H1 (cell line): Measurements from ENCODE around the gene SEZ6. TPM values are rescaled to one million over a fixed set of nuclear protein-coding genes. Genes with fewer than 3 reads are reported as not detected.
A peak's percentile ranks its signal among the peaks of the same experiment; 100 is the strongest.

Experiments used
- CTCF ChIA-PET: fragments of 300-600 bp; sonication (Branson Sonifier 250); formaldehyde crosslinking; loops from one replicate; lab custom pipeline; 2021; ENCODE audit not compliant: partially characterized antibody; lab: Charles Lee
- POLR2A ChIA-PET: fragments of 300-600 bp; sonication (Branson Sonifier 250); formaldehyde crosslinking; loops from one replicate; lab custom pipeline; 2021; ENCODE audit warnings: inconsistent platforms; ENCODE audit not compliant: partially characterized antibody; lab: Charles Lee
- DNase-seq, 2 experiments: peaks; one replicate each; pipeline versions ENCODE4 v3.0.0 to v3.0.0-alpha.2; 2010 to 2022; ENCODE audit warnings: low spot score in 2 of 2, low read depth in 1 of 2, mixed read lengths in 1 of 2
- FAIRE-seq: peaks from 2 replicates; lab custom pipeline; 2011; peaks lifted over from hg19 to GRCh38; lab: Jason Lieb, UNC
- H2AFZ ChIP-seq: 2 replicates; pipeline ENCODE4 v1.8.1; 2012; ENCODE audit warnings: low read length, inconsistent platforms
- H2AK5ac ChIP-seq: 2 replicates; pipeline ENCODE4 v1.6.1; 2013; ENCODE audit warnings: low read depth, low read length
- H2BK120ac ChIP-seq: replicated peaks from 2 replicates; pipeline ENCODE3; 2013; ENCODE audit warnings: low read depth, low read length, inconsistent platforms
- H2BK12ac ChIP-seq: 2 replicates; pipeline ENCODE4 v1.6.1; 2013; ENCODE audit warnings: low read depth, low read length
- H2BK15ac ChIP-seq: 2 replicates; pipeline ENCODE4 v1.6.1; 2013; ENCODE audit warnings: low read length
- H2BK20ac ChIP-seq: 2 replicates; pipeline ENCODE4 v1.6.1; 2013; ENCODE audit warnings: low read length
- H2BK5ac ChIP-seq: 2 replicates; pipeline ENCODE4 v1.6.1; 2013; ENCODE audit warnings: low read depth, low read length
- H3K14ac ChIP-seq: 2 replicates; pipeline ENCODE4 v1.6.1; 2013; ENCODE audit warnings: inconsistent platforms; ENCODE audit not compliant: insufficient read length
- H3K18ac ChIP-seq: 2 replicates; pipeline ENCODE4 v1.6.1; 2013; ENCODE audit warnings: low read length; ENCODE audit errors: extremely low read depth
- H3K23ac ChIP-seq: 2 replicates; pipeline ENCODE4 v1.6.1; 2013; ENCODE audit warnings: inconsistent platforms; ENCODE audit not compliant: insufficient read length
- H3K23me2 ChIP-seq: 2 replicates; pipeline ENCODE4 v1.6.1; 2013; ENCODE audit warnings: low read depth, low read length
- H3K27ac ChIP-seq: 2 replicates; pipeline ENCODE4 v1.6.1; 2011; ENCODE audit warnings: low read depth, low read length, inconsistent platforms
- H3K27me3 ChIP-seq, 4 experiments: replicated peaks in 1 of 4; 1 replicate in 1 of 4; 2 replicates in 3 of 4; pipeline versions ENCODE4 v1.6.1 to v1.8.1; 2011 to 2013; ENCODE audit warnings: low read length in 3 of 4, mild to moderate bottlenecking in 3 of 4, inconsistent platforms in 2 of 4, mixed read lengths in 2 of 4, moderate library complexity in 1 of 4; ENCODE audit not compliant: control insufficient read depth in 3 of 4, insufficient read depth in 3 of 4; ENCODE audit errors: extremely low read depth in 1 of 4
- H3K36me3 ChIP-seq, 4 experiments: 2 replicates each; pipeline versions ENCODE4 v1.6.1 to v1.8.1; 2011 to 2013; ENCODE audit warnings: mild to moderate bottlenecking in 4 of 4, low read length in 3 of 4, moderate library complexity in 2 of 4, control low read depth in 1 of 4, inconsistent platforms in 1 of 4; ENCODE audit not compliant: insufficient read depth in 4 of 4, control insufficient read depth in 2 of 4
- H3K4ac ChIP-seq: replicated peaks from 2 replicates; pipeline ENCODE3; 2013; ENCODE audit warnings: low read length, low read depth, mixed read lengths, inconsistent platforms; ENCODE audit not compliant: insufficient read length
- H3K4me1 ChIP-seq, 4 experiments: replicated peaks in 1 of 4; 1 replicate in 1 of 4; 2 replicates in 3 of 4; pipeline versions ENCODE4 v1.6.1 to v1.8.1; 2011 to 2013; ENCODE audit warnings: low read length in 3 of 4, inconsistent platforms in 2 of 4, mixed read lengths in 1 of 4; ENCODE audit not compliant: insufficient read depth in 4 of 4, control insufficient read depth in 3 of 4
- H3K4me2 ChIP-seq, 2 experiments: 2 replicates each; pipeline versions ENCODE4 v1.6.1 to v1.8.1; 2011 to 2013; ENCODE audit warnings: low read depth in 2 of 2, low read length in 2 of 2, control low read depth in 1 of 2, inconsistent platforms in 1 of 2, mild to moderate bottlenecking in 1 of 2; ENCODE audit not compliant: insufficient read depth in 1 of 2
- H3K4me3 ChIP-seq, 4 experiments: fragments of 200-600, 300-600 bp in 1 of 4; sonication (generic), shearing (Covaris generic), sonication (Bioruptor Twin) in 1 of 4; 2 replicates each; pipeline versions ENCODE4 v1.5.1 to v1.8.1; 2011 to 2016; ENCODE audit warnings: low read length in 4 of 4, low read depth in 3 of 4, control low read depth in 2 of 4, inconsistent platforms in 2 of 4, mild to moderate bottlenecking in 2 of 4, mixed read lengths in 1 of 4, moderate library complexity in 1 of 4; ENCODE audit not compliant: insufficient read depth in 2 of 4; ENCODE audit errors: extremely low read depth in 1 of 4
- H3K56ac ChIP-seq: replicated peaks from 2 replicates; pipeline ENCODE3; 2013; ENCODE audit warnings: low read depth, mild to moderate bottlenecking, mixed read lengths, low read length, inconsistent platforms; ENCODE audit not compliant: insufficient read length
- H3K79me1 ChIP-seq: 2 replicates; pipeline ENCODE4 v1.6.1; 2013; ENCODE audit warnings: low read depth, low read length, control low read depth
- H3K79me2 ChIP-seq, 2 experiments: 2 replicates each; pipeline versions ENCODE4 v1.6.1 to v1.8.1; 2012 to 2013; ENCODE audit warnings: low read length in 2 of 2, mild to moderate bottlenecking in 2 of 2, inconsistent platforms in 1 of 2; ENCODE audit not compliant: insufficient read depth in 2 of 2, control insufficient read depth in 1 of 2
- H3K9ac ChIP-seq, 4 experiments: replicated peaks in 1 of 4; 1 replicate in 1 of 4; 2 replicates in 3 of 4; pipeline versions ENCODE4 v1.6.1 to v1.8.1; 2011 to 2013; ENCODE audit warnings: low read depth in 3 of 4, low read length in 3 of 4, control low read depth in 2 of 4, mild to moderate bottlenecking in 2 of 4, moderate library complexity in 2 of 4, inconsistent platforms in 1 of 4; ENCODE audit errors: extremely low read depth in 1 of 4
- H3K9me3 ChIP-seq, 2 experiments: 2 replicates each; pipeline versions ENCODE4 v1.6.1 to v1.8.1; 2012 to 2013; ENCODE audit warnings: mild to moderate bottlenecking in 2 of 2, moderate library complexity in 2 of 2, control low read depth in 1 of 2, inconsistent platforms in 1 of 2, low read depth in 1 of 2, low read length in 1 of 2, mixed read lengths in 1 of 2; ENCODE audit not compliant: insufficient read depth in 2 of 2
- H4K20me1 ChIP-seq, 2 experiments: replicated peaks in 1 of 2; 2 replicates each; pipeline versions ENCODE3 to v1.8.1; 2011 to 2013; ENCODE audit warnings: inconsistent platforms in 2 of 2, low read length in 2 of 2, mild to moderate bottlenecking in 1 of 2; ENCODE audit not compliant: insufficient read depth in 2 of 2, control insufficient read depth in 1 of 2
- H4K5ac ChIP-seq: 2 replicates; pipeline ENCODE4 v1.6.1; 2013; ENCODE audit warnings: low read length, low read depth, mixed read lengths, inconsistent platforms; ENCODE audit not compliant: insufficient read length
- H4K8ac ChIP-seq: 2 replicates; pipeline ENCODE4 v1.8.0; 2013; ENCODE audit warnings: mild to moderate bottlenecking, moderate library complexity, low read length, inconsistent platforms; ENCODE audit not compliant: insufficient read depth; ENCODE audit errors: extremely low read depth
- H4K91ac ChIP-seq: replicated peaks from 2 replicates; pipeline ENCODE3; 2013; ENCODE audit warnings: low read length, mixed read lengths, inconsistent platforms; ENCODE audit not compliant: insufficient read length
- BRCA1 ChIP-seq: IDR thresholded peaks from 2 replicates; pipeline ENCODE4 v1.6.1; 2012; ENCODE audit warnings: low read depth, low read length, improper control_type of control experiment
- CHD2 ChIP-seq: IDR thresholded peaks from 2 replicates; pipeline ENCODE4 v1.6.1; 2012; ENCODE audit warnings: low read length, improper control_type of control experiment
- CREB1 ChIP-seq: IDR thresholded peaks from 2 replicates; pipeline ENCODE4 v1.6.1; 2012; ENCODE audit warnings: inconsistent platforms
- TBP ChIP-seq: IDR thresholded peaks from 2 replicates; pipeline ENCODE4 v1.6.1; 2011; ENCODE audit warnings: low read depth, low read length, improper control_type of control experiment
- USF2 ChIP-seq: IDR thresholded peaks from 2 replicates; pipeline ENCODE4 v1.6.1; 2011; ENCODE audit warnings: low read length, improper control_type of control experiment
- WGBS, 2 experiments: shearing (Covaris generic) in 1 of 2; methylation state at CpG; one replicate each; pipeline versions ENCODE4 v1.1.6 to v1.1.7; 2013 to 2015; ENCODE audit warnings: low lambda C conversion rate in 2 of 2, mixed read lengths in 2 of 2, inconsistent platforms in 1 of 2, low coverage in 1 of 2, missing lambda C conversion rate in 1 of 2; ENCODE audit not compliant: insufficient replicate concordance in 2 of 2, insufficient coverage in 1 of 2, insufficient read length in 1 of 2; ENCODE audit errors: extremely low coverage in 1 of 2, missing lambda C conversion rate in 1 of 2; 5-methylcytosine and 5-hydroxymethylcytosine counted together
- polyA plus RNA-seq, 7 experiments: library from polyadenylated mRNA; depleted of rRNA in 3 of 7; stranded (reverse) in 5 of 7; unstranded in 2 of 7; fragments of >200 nt in 5 of 7; fragments of 200-250 nt in 2 of 7; gene quantifications; 1 replicate in 5 of 7; 2 replicates in 1 of 7; 4 replicates in 1 of 7; pipeline versions ENCODE4 v1.2.1 to v1.2.3, GENCODE V29; 2011 to 2013; ENCODE audit warnings: missing spikeins in 2 of 7, mixed read lengths in 2 of 7
- total RNA-seq: library from RNA; stranded (reverse); fragmentation: NEBNext Ultra II Directional; extraction: Animal tissue kit (Norgen Biotek cat#: 25700); gene quantifications from 2 replicates; pipeline ENCODE4 v1.2.1, GENCODE V29; 2021

SEZ6 gene
- total and polyA plus RNA-seq, 2 of the 8 experiments (the other 6 are each of a cell fraction or from before 2014, with no cell fraction given): 6.9 to 16.1 TPM

GRCh38 chr17:29016345-29017210 is 10.7 kb upstream of the SEZ6 start:
- Histone ChIP-seq H3K4me1 (peaks cover 20 to 37% (median 32%) of the 10 kb centered on the region in 4 experiments), H2AK5ac (peak overlapping the region; percentile 19; the same call in 1 of the 2 replicates), H4K20me1 (no peaks in the 10 kb centered on the region), H2BK20ac (peak overlapping the region; percentile 63), H3K27ac (peak overlapping the region; percentile 13; the same call in 1 of the 2 replicates), H3K36me3 (no peaks in the 10 kb centered on the region), H3K56ac (no peak overlapping the region), H2BK120ac (peak overlapping the region; percentile 27), H3K4ac (peak overlapping the region; percentile 16), H3K27me3 (peaks cover 0 to 3% (median 0%) of the 10 kb centered on the region in 4 experiments; a peak in 1 of 7 replicates), H2AFZ (0 out of 2 replicates have a peak overlapping the region, but pooled peaks have one; percentile 28), H3K4me3 (no peak overlapping the region), H4K91ac (peak overlapping the region; percentile 38), H3K79me2 (no peaks in the 10 kb centered on the region), H3K14ac (no peak overlapping the region), H3K9ac (no peak overlapping the region), H2BK5ac (peak overlapping the region; percentile 87; the same call in 1 of the 2 replicates), H2BK12ac (peak overlapping the region; percentile 64; the same call in 1 of the 2 replicates), H3K9me3 (no peaks in the 10 kb centered on the region), H3K79me1 (no peaks in the 10 kb centered on the region), H4K5ac (peak overlapping the region; percentile 4), H3K18ac (peak overlapping the region; percentile 80; the same call in 1 of the 2 replicates), H3K23ac (no peak overlapping the region), H3K4me2 (no peak overlapping the region), H3K23me2 (no peaks in the 10 kb centered on the region), H4K8ac (no peak overlapping the region)
- whole genome bisulfite sequencing, 2 experiments: 84% methylated on average over 13 of the region's 13 CpGs; no CpG with 5 or more reads in 1 of the 2 experiments
- DNase-seq (no peak), FAIRE-seq (no peak)
- ChIA-PET POLR2A (interaction anchor here (0.6 to 2.2 kb wide), 8 partner anchors 8 to 86 kb away, joined by 3 to 14 read pairs (median 4); partner anchors contain the start of gene PIPOX), CTCF (interaction anchor here (0.9 to 9.0 kb wide), 12 partner anchors 9 to 99 kb away, joined by 3 to 105 read pairs (median 4); no protein-coding TSS in a partner anchor)
- no peak for TF ChIP-seq CHD2
- no peak for TF ChIP-seq USF2
- no peak for TF ChIP-seq CREB1
- TF ChIP-seq TBP: no peak
- TF ChIP-seq BRCA1: no peak
- TF ChIP-seq, all 59 proteins: peak for 0
- peak overlapping the region; percentile 93 for H2BK15ac ChIP-seq
